GM18868 (cell line): ENCODE results near the gene DTX2.
"Not testable (repeated sequence)": the region's sequence is repeated elsewhere in the genome, so short reads cannot be mapped to it uniquely, and the experiment has no call there.

Source experiments
- ATAC-seq: cut with Tn5 transposase; IDR thresholded peaks from one replicate; pipeline ENCODE4 v1.9.1; 2021; ENCODE audit warnings: mild to moderate bottlenecking, moderate library complexity; ENCODE audit not compliant: unreplicated experiment

Gene DTX2

DNA sequence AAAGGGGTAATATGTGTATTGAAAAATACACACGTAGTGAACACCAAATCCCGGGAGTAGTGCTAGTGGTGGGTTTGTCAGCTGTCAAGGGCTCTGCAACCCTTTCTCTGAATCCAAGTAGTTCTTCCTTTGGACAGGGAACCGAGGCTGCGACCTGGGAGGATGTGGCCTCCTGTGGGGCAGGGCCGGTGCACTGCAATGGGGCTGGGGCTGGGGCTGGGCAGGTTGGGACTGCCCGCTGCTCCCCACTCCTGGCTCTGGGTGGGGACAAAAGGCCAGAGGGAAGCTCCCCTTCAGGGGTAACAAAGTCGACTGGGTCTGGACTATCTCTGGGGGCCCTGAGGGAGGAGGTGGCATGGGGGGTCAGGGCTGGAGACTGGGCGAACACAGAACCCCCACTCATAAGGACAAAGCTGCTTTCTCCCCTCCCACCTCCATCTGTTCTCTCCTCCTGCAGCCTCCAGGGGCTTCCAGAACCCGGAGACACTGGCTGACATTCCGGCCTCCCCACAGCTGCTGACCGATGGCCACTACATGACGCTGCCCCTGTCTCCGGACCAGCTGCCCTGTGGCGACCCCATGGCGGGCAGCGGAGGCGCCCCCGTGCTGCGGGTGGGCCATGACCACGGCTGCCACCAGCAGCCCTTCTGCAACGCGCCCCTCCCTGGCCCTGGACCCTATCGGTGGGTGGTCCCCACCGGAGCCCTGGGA is 49.8 kb downstream of the DTX2 start:
- not testable (repeated sequence) for ATAC-seq

DNA sequence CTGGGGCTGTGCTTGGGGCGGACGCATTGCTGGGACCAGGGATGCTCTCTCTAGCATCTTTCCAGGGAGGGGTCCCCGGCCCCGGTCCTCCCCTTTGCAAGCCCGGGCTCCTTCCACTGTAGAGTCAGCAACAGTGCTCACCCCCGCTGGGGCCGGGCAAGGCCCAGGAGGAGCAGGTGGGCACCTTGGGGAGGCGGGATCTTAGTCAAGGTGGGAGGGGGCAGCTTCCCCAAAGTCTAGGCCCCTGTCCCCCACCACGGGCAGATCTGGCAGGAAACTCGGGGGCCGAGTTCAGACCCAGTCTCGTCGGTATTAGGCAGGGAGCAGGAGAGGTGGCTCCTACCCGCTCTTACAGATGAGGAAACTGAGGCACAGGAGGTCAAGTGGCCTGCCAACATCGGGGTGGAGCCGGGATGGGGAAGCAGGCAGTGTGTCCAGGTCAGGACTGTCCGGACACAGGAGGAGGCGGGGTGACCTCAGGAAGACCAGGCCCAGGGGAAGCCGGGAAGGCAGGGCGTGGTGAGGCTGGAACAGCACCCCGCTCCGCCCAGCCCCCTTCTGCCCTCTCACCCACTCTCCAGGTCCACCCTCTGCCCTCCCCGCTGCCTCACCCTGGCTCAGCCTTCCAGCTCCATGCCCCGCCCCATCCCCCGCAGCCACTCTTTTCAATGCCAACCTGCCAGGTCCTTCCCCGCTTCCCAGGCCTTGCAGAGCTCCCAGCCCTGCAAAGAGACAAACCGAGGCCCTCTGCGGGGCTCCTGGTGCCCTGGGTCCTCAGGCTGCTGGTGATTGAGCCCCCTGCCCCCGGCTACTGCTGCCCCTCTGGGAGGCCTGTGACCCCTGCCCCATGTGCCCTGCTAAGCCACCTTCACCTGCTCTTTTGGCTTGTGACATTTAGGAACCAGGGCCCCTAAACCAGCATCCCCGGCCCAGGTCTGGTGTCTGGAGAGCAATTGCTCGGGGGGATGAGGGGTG is 50.7 kb downstream of the DTX2 start:
- not testable (repeated sequence) for ATAC-seq

DNA sequence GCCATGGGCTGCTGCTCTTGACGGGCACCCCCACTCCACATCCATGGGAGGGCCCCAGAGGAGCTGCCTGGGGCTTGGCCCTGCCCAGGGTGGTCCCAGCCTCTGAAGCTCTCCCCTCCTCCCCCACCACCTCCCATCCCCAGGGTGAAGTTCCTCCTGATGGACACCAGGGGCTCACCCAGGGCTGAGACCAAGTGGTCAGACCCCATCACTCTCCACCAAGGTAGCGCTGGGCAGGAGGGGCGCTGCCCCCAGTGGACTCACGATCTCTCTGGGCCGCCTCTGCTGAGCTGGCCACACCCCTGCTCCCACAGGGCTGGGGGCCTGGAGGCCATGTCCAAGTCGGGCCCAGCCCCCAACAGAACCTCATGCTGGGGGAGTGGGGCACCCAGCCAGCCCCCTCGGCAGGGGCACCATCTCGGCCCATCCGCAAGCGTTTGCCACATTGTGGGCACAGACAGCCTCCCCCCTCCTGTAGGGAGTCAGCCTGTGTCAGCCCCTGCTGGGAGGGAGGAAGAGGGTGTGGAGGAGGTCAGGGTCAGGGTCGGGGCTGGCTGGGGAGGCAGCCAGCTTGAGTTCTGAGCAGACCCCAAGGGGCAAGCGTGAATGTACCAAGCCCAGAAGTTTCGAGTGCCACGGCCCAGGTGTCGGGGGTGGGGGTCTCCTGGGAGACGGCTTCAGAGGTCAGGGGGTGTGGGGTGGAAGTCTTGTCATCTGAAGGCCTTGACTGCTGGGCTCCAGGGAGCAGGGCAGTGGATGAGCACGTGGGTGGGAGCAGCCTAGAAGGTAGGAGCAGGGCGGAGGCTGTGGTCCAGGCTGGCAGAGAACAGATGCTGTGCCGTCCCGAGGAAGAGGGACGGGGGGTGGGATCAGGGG is 51.7 kb downstream of the DTX2 start:
- ATAC-seq, result no peak

DNA sequence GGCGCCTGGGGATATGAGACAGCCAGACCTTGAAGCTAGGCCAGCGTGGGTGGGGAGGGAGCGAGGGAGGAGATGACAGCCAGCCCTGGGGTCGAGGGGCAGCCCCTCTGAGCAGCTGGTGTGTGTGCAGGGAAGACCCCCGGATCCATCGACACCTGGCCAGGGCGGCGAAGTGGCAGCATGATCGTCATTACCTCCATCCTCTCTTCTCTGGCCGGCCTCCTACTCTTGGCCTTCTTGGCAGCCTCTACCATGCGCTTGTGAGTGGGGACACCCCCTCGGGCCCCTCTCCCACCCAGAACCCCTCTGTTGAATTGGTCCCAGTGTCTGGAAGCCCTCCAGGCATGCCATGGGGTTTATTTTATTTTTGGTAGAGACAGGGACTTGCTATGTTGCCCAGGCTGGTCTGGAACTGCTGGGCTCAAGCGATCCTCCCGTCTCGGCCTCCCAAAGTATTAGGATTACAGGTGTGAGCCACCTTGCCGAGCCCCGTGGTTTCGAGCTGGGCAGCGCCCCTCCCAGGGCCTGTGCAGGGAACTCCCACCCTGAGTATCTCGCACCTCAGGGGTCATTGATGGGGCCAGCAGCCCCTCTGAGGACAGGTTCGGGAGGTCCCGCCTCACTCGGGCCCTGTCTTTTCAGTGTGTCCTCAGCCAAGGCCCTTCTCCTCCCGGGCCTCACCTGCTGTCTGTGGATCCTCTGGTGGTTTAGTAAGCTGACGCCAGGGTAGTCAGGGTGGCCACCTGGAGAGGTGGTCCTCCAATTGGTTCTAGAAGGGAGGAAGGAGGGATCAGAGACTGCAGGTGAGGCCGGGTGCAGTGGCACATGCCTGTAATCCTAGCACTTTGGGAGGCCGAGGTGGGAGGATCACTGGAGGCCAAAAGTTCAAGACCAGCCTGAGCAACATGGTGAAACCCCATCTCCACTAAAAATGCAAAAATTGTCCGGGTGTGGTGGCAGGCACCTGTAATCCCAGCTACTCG is 52.6 kb downstream of the DTX2 start:
- no peak for ATAC-seq

DNA sequence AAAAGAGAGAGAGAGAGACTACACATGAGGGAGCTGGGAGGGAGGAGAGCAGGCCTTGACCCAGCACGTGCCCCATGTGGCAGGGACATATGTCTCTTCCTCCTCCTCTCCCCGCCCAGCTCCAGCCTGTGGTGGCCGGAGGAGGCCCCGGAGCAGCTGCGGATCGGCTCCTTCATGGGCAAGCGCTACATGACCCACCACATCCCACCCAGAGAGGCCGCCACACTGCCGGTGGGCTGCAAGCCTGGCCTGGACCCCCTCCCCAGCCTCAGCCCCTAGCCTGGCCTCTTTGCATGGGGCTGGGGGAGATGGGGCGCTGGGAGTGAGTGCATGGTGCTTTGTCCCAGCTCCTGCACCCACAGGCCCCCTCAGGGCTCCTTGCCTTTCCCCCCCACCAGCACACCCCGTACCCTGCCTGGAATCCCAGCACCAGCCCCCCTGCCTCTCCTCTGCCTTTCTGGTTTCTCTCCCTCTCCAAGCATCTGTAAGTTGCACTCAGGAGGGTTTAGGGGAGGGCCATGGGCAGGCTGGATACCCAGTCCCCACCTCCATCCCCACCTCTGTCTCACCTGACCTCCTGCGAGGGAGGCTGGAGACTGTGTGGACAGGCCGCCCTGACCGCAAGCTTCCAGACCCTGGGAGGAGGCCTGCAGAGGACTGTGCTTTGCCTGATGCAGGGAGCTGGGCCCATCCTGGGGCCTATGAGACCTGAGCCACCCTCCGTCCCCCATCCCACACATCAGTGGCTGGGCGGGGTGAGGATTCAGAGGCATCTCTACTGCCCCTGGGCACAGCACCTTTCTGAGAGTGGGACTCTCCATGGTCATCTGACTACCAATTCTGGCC is 53.6 kb downstream of the DTX2 start:
- no peak for ATAC-seq

DNA sequence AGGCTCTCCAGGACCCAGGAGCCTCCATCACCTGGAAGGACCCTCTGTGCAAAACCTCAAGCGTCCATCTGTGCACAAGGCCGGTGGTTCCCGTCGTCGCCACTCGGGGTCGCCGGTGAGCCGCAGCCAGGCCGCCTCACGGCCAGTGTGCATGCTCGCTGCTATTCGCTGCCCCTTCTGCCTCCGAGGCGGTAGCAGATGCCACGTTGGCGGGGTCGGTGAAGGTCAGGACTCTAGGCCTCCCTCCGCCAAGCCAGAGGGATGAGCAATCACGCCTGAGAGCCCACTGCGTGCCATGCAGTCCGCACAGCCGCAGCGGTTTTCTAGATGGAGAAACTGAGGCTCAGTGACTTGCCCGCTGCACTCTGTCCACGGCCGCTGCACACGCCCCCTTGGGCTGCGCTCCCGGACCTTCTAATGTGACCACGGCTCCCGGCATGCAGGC is 54.5 kb downstream of the DTX2 start:
- no peak for ATAC-seq

DNA sequence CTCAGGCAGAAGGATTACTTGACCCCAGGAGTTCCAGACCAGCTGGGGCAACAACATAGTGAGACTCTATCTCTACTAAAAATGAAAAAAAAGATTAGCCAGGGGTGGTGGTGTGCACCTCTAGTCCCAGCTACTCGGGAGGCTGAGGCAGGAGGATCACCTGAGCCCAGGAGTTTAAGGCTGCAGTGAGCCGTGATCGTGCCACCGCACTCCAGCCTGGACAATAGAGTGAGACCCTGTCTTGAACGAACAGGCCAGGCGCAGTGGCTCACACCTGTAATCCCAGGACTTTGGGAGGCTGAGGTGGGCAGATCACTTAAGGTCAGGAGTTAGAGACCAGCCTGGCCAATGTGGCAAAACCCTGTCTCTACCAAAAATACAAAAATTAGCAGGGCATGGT is 55.4 kb downstream of the DTX2 start:
- ATAC-seq, result not testable (repeated sequence)

DNA sequence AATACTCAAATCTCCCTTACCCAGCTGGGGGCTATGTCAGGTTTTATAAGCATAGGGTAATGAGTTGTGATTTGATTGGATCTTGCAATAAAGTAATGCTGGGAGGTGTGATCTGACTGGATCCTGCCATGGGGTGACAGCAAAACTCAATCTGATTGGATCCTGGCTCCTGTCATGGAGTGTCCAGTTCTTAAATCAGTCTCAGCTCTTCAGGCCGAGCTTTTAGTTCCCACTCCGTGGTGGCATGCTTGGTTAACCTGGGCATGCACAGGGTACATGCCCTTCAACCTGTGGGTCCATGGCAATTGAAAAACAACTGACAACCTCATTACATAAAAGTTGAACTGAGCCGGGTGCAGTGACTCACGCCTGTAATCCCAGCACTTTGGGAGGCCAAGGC is 64.7 kb downstream of the DTX2 start:
- not testable (repeated sequence) for ATAC-seq

DNA sequence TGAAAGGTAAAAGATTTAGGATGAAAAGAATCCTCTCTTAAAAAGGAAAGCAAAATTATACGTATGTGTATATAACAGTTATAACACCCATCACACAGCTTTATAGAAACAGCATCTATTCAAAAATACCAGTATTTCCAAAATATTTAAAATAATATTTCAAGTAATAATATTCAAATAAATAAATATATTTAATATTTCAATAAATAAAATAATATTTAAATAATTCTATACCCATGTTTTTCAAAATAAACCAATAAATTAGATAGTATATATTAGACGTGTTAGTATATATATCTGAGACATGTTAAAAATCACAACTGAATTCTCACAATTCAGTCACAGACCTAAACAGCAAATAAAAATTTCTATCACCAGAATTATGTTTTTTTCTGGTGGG is 70.1 kb downstream of the DTX2 start:
- not testable (repeated sequence) for ATAC-seq

DNA sequence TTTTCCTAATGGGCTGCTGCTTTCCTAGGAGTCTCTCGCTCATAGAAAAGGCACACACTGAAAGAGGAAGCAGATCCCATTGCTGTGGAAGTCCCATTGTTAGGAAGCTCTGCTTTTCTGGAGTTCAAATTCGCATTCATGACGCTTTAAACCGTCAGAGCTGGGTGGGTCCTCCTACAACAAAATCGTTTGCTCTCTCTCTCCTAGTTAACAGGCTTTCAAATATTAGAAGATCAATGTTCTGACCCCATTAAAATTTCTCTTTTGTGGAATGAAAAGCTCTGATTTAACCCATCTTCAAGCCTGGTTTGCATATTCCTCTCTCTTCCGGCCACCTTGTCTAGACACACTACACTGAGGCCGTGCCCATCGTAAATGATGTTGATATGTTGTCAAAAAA is 81.7 kb downstream of the DTX2 start, which contains the start of gene SPDYE16:
Gene SPDYE16 (minus strand): TSS at position 101 of the 400 bp plus-strand sequence. CDS start 1,838 bp downstream, outside the sequence.
- not testable (repeated sequence) for ATAC-seq

DNA sequence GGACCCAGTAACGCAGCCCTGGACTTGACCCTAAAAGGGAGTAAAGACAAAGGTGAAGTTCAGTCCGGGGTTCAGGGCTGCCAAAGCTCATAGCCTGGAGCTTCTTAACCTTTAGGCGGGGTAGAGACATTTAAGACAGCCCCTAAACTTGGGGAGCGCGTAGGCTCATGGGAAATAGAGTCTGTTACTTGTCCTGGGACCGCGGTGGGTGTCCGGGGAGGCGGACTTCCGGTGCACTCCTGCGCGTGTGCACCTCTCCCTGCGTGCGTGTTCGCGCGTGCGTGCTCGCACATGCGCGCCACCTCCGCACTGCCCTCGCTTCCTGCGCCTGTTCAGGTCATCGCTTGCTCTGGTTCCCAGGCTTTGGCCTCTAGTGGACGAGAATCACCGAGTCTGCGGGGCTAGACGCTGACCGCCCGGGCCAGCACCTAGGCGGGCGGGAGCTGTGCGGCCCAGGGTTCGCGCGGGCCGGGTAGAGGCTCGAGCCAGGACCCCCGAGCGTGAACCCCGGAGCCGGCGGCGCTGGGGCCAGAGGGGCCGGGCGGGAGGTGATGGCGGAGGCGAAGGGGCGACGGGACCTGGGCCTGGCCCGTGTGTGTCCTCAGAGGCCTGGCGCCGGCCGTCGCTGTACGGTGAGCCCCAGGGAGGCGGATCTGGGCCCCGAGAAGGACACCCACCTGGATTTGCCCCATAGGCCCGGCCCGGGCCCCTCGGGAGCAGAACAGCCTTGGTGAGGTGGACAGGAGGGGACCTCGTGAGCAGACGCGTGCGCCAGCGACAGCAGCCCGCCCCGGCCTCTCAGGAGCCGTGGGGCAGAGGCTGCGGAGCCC is 87.7 kb downstream of the DTX2 start:
- ATAC-seq, result peak; percentile 99

DNA sequence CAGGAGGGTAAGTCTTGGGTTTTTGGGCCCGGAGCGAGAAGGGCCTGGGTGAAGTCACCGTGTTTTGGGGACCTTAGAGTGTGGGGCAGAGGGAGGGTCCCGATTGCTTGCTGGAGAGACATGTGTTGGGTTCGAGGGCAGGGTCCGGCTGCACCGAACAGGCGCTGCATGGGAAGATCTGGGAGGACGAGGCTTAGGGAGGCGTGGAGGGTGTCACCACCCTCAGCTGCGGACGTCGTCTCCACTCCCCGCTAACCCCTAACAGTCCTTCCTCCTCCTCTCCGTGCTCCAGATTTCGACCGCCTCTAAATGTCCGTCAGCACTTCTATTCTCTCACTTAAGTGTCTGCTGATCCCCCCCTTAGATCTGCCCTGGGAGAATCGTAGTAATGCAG is 88.3 kb downstream of the DTX2 start:
- not testable (repeated sequence) for ATAC-seq

DNA sequence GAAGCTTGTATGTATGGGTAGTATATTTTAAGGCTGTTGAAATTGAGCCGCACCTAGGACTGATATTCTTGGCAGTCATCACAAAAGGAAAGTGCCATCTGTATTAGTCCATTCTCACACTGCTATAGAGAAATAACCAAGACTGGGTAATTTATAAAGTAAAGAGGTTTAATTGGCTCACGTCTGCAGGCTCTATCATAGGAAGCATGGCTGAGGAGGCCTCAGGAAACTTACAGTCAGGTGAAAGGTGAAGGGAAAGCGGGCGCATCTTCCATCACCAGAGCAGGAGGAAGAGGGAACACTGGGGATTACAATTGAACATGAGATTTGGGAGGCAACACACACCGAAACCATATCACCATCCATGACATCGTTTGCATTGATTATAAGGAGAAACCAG is 90.5 kb downstream of the DTX2 start:
- not testable (repeated sequence) for ATAC-seq
